ENCODE results near the gene TMEM94. TPM values are rescaled to one million over a fixed set of nuclear protein-coding genes. Genes with fewer than 3 reads are reported as not detected.
"Not testable (repeated sequence)": the region's sequence is repeated elsewhere in the genome, so short reads cannot be mapped to it uniquely, and the experiment has no call there.

The TMEM94 gene
- total and polyA plus RNA-seq, 12 donors: 25.6 to 66.7 (median 41.3) TPM

DNA sequence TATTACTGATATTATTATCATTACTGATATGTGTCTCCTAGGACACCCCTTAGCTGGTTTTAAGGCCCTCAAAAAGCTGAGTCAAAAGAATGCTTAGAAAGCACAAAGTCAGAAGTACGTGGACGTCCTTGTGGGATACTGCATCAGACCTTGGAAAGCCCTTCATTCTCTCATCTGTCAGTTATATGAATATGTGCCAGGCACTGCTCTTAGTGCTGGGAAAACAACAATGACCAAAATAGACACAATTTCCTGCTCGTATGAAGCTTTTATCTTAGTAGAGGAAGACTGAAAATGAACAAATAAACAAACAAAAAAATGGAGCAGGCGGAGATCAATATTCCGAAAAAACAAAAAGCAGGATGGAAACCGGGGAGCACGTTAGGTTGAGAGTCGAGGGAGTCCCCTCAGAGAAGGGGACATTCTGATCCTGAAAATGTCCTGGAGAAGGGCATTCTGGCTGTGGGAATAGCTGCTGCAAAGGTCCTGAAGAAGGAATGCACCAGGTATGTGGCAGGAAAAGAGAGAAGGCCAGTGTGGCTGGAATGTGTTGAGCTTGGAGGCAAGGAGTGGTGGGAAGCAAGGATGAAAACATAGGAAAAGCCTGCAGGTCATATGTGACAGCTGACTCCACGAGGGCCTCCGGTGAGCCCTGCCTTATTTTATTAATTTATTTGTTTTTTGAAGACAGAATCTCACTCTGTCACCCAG lies 15.5 kb upstream of the TMEM94 start:
- peaks cover 0 to 43% (median 30%) of the 10 kb centered on the region in 9 donors for H3K4me1 ChIP-seq
- peak in 7 of 8 donors; percentile 35 to 77 (median 67) for ATAC-seq
- no peaks in the 10 kb centered on the region for H3K27me3 ChIP-seq
- H3K27ac ChIP-seq: peak overlapping the region in 9 of 10 donors; percentile 48 to 87 (median 76)
- H3K36me3 ChIP-seq: no peaks in the 10 kb centered on the region
- no peak overlapping the region for H3K4me3 ChIP-seq
- H3K9me3 ChIP-seq: no peaks in the 10 kb centered on the region
- DNase-seq: peak in 1 of 2 donors; percentile 23
- TF ChIP-seq, protein P1, sequence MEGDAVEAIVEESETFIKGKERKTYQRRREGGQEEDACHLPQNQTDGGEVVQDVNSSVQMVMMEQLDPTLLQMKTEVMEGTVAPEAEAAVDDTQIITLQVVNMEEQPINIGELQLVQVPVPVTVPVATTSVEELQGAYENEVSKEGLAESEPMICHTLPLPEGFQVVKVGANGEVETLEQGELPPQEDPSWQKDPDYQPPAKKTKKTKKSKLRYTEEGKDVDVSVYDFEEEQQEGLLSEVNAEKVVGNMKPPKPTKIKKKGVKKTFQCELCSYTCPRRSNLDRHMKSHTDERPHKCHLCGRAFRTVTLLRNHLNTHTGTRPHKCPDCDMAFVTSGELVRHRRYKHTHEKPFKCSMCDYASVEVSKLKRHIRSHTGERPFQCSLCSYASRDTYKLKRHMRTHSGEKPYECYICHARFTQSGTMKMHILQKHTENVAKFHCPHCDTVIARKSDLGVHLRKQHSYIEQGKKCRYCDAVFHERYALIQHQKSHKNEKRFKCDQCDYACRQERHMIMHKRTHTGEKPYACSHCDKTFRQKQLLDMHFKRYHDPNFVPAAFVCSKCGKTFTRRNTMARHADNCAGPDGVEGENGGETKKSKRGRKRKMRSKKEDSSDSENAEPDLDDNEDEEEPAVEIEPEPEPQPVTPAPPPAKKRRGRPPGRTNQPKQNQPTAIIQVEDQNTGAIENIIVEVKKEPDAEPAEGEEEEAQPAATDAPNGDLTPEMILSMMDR (IDR thresholded peaks at IDR 0.05): no peak
- 35 to 43% methylated on average over 10 of the region's 10 CpGs for WGBS, 2 donors
- intact Hi-C loops (cut with DNase I): loop anchor here in 1 of 10 donors (5.0 kb wide), 1 partner anchor 36 kb away; no protein-coding TSS in a partner anchor

DNA sequence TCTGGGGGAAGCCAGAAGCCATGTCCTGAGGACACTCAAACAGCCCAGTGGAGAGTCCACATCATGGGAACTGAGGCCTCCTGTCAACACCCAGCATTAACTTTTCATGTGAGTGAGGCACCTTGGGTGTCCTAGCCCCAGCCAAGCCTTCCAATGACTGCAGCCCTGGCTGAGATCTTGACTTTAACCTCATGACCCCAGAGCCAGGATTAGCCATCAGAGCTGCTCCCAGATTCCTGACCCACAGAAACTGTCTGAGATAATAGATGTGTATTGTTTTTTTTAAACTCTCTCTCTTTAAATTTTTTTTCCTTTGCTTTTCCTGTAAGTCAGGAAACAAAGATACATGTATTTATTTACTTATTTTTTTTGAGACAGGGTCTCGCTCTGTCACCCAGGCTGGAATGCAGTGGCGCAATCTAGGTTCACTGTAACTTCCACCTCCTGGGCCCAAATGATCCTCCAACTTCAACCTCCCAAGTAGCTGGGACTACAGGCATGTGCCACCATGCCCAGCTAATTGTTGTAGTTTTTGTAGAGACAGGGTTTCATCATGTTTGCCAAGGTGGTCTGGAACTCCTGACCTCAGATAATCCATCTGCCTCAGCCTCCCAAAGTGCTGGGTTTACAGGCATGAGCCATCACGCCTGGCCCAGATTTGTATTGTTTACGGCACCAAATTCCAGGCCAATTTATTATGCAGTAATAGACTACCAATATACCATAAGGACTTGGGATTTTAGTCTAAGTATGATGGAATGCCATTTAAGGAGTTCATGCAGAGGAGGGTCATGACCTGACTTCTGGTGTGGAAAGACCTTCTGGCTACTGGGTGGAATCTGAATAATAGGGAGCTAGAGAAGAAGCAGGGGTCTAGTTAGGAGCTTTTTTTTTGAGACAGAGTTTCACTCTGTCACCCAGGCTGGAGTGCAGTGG lies 14.0 kb upstream of the TMEM94 start:
- Histone ChIP-seq H3K27ac (peak overlapping the region in 7 of 10 donors; percentile 1 to 87 (median 76)), H3K36me3 (no peaks in the 10 kb centered on the region), H3K4me3 (no peak overlapping the region), H3K9me3 (no peaks in the 10 kb centered on the region), H3K4me1 (peaks cover 0 to 43% (median 30%) of the 10 kb centered on the region in 9 donors), H3K27me3 (no peaks in the 10 kb centered on the region)
- ATAC-seq (peak in 3 of 8 donors; percentile 17 to 45 (median 29)), DNase-seq (no peak)
- WGBS, 2 donors: 69 to 76% methylated on average over 4 of the region's 4 CpGs
- intact Hi-C loops (cut with DNase I): loop anchor here in 1 of 10 donors (5.0 kb wide), 1 partner anchor 35 kb away; no protein-coding TSS in a partner anchor
- TF ChIP-seq, protein P1 (IDR thresholded peaks at IDR 0.05): no peak

DNA sequence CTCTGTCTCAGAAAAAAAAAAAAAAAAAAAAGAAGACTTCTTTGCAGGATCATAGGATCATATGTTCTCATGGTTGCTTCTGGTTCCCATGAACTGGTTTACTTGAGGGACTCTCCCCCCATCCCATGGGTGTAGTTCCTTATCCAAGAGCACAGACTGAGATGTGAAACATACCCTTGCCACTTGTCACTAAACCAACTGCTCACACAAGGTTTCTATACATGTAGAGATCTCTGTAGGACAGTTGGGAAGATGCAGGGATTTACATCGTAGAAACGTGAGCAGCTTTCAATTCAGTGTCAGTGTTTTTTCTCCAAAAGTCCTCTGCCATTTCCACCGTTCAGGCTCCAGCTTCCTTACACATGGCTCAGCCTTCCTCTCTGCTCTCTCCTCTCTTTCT lies 11.1 kb upstream of the TMEM94 start:
- WGBS, 2 donors: 80 to 87% methylated on average over 3 of the region's 3 CpGs
- no peak for DNase-seq
- H3K36me3 ChIP-seq: no peaks in the 10 kb centered on the region
- H3K27ac ChIP-seq: peak overlapping the region in 3 of 10 donors; percentile 80 to 88 (median 87)
- no peak overlapping the region for H3K4me3 ChIP-seq
- no peaks in the 10 kb centered on the region for H3K9me3 ChIP-seq
- peaks cover 0 to 40% (median 30%) of the 10 kb centered on the region in 9 donors for H3K4me1 ChIP-seq
- intact Hi-C loops (cut with DNase I): no loop called here
- no peaks in the 10 kb centered on the region for H3K27me3 ChIP-seq
- TF ChIP-seq, protein P1 (IDR thresholded peaks at IDR 0.05): no peak
- ATAC-seq: no peak

DNA sequence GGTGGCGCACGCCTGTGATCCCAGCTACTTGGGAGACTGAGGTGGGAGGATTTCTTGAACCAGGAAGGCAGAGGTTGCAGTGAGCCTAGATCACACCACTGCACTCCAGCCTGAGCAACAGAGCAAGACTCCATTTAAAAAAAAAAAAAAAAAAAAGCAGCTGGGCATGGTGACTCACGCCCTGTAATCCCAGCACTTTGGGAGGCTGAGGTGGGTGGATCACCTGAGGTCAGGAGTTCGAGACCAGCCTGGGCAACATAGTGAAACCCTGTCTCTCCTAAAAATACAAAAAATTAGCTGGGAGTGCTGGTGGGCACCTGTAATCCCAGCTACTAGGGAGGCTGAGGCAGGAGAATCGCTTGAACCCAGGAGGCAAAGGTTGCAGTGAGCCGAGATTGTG lies 10.5 kb upstream of the TMEM94 start:
- DNase-seq; H3K27me3 ChIP-seq; H3K9me3 ChIP-seq; intact Hi-C loops (cut with DNase I); ATAC-seq; H3K4me3 ChIP-seq; H3K27ac ChIP-seq; H3K36me3 ChIP-seq: not testable (repeated sequence)
- H3K4me1 ChIP-seq: peaks cover 0 to 34% (median 25%) of the 10 kb centered on the region in 9 donors
- 94 to 95% methylated on average over 6 of the region's 6 CpGs for WGBS, 2 donors
